Skin of body (tissue), 2 donors: Measurements from ENCODE around the gene CCDC51. TPM values are rescaled to one million over a fixed set of nuclear protein-coding genes. Genes with fewer than 3 reads are reported as not detected.
"Not testable (repeated sequence)": the region's sequence is repeated elsewhere in the genome, so short reads cannot be mapped to it uniquely, and the experiment has no call there.

Experiments
- DNase-seq: peaks from one replicate; lab custom pipeline; 2025; lab: John Stamatoyannopoulos, UW
- total RNA-seq: library from RNA; depleted of rRNA; stranded (reverse); fragments of >200 nt; gene quantifications from one replicate; pipeline ENCODE4 v1.2.3, GENCODE V29; 2014

The CCDC51 gene
- total RNA-seq, 1 donor from 2014 or later = 6.7 TPM

GRCh38 chr3:48406443-48407431 is 33.2 kb downstream of the CCDC51 start:
- DNase-seq = no peak

GRCh38 chr3:48405971-48406370 is 33.9 kb downstream of the CCDC51 start:
- DNase-seq = no peak

GRCh38 chr3:48405343-48405881 is 34.5 kb downstream of the CCDC51 start:
- DNase-seq = no peak

GRCh38 chr3:48404440-48405342 is 35.2 kb downstream of the CCDC51 start:
- DNase-seq = no peak

GRCh38 chr3:48403533-48404439 is 36.1 kb downstream of the CCDC51 start:
- no peak for DNase-seq

- DNase-seq = no peak
Measured at GRCh38 chr3:48402907-48403306, 37.0 kb downstream of the CCDC51 start.

GRCh38 chr3:48402281-48402732 is 37.6 kb downstream of the CCDC51 start:
- DNase-seq = no peak

- DNase-seq = not testable (repeated sequence)
Measured at GRCh38 chr3:48401434-48401901, 38.5 kb downstream of the CCDC51 start.

GRCh38 chr3:48400824-48401433 is 39.0 kb downstream of the CCDC51 start:
- DNase-seq = no peak

GRCh38 chr3:48399387-48400172 is 40.3 kb downstream of the CCDC51 start:
- no peak for DNase-seq

- DNase-seq = no peak
Measured at GRCh38 chr3:48398701-48399386, 41.1 kb downstream of the CCDC51 start.

GRCh38 chr3:48397767-48398681 is 41.9 kb downstream of the CCDC51 start:
- no peak for DNase-seq

GRCh38 chr3:48395714-48396113 is 44.2 kb downstream of the CCDC51 start:
- no peak for DNase-seq

- no peak for DNase-seq
Measured at GRCh38 chr3:48394391-48394790, 45.5 kb downstream of the CCDC51 start.

GRCh38 chr3:48388966-48389365 is 51.0 kb downstream of the CCDC51 start:
- no peak for DNase-seq

GRCh38 chr3:48387634-48388033 is 52.3 kb downstream of the CCDC51 start:
- DNase-seq = no peak
